HFFc6 (cell line): Measurements from ENCODE around the gene UBAC2. TPM values are rescaled to one million over a fixed set of nuclear protein-coding genes. Genes with fewer than 3 reads are reported as not detected.
A peak's percentile ranks its signal among the peaks of the same experiment; 100 is the strongest.

Experiments used
- DNase-seq: peaks from one replicate; pipeline ENCODE4 v3.0.0-alpha.2; 2018
- H3K27ac Mint-ChIP-seq: 2 replicates; pipeline ENCODE4 v1.8.0; 2020; ENCODE audit warnings: mild to moderate bottlenecking, mixed read lengths
- H3K27me3 Mint-ChIP-seq: 2 replicates; pipeline ENCODE4 v1.8.0; 2021; ENCODE audit warnings: mild to moderate bottlenecking, moderate library complexity, mixed read lengths; ENCODE audit not compliant: insufficient read depth
- H3K36me3 Mint-ChIP-seq: 2 replicates; pipeline ENCODE4 v1.8.0; 2021; ENCODE audit warnings: low read depth, mixed read lengths
- H3K4me1 Mint-ChIP-seq: 2 replicates; pipeline ENCODE4 v1.8.0; 2020; ENCODE audit warnings: low read depth, mixed read lengths
- H3K4me3 Mint-ChIP-seq: 2 replicates; pipeline ENCODE4 v1.8.0; 2020; ENCODE audit warnings: mild to moderate bottlenecking, moderate library complexity, mixed read lengths
- H3K9me3 Mint-ChIP-seq: 2 replicates; pipeline ENCODE4 v1.8.0; 2020; ENCODE audit warnings: mild to moderate bottlenecking, mixed read lengths
- microRNA-seq: library from miRNA; unstranded; fragments of <30 nt; microRNA quantifications from one replicate; pipeline ENCODE4, GENCODE V29; 2019
- total RNA-seq, 6 experiments: library from RNA; stranded (reverse); fragmentation: NEBNext Ultra II Directional; extraction: Animal tissue kit (Norgen Biotek cat#: 25700); gene quantifications; 2 replicates in 1 of 6; 3 replicates in 5 of 6; pipeline ENCODE4 v1.2.3, GENCODE V29; 2021
- TF ChIP-seq, protein P1 (sequence below): fragments of 200-600 bp; sonication (generic); IDR thresholded peaks from 2 replicates; pipeline ENCODE4 v1.5.0; 2021; ENCODE audit warnings: antibody characterized with exemption, mild to moderate bottlenecking

UBAC2 gene
- total RNA-seq, 6 experiments from 2014 or later, result 38.8 to 53.5 (median 46.4) TPM

DNA sequence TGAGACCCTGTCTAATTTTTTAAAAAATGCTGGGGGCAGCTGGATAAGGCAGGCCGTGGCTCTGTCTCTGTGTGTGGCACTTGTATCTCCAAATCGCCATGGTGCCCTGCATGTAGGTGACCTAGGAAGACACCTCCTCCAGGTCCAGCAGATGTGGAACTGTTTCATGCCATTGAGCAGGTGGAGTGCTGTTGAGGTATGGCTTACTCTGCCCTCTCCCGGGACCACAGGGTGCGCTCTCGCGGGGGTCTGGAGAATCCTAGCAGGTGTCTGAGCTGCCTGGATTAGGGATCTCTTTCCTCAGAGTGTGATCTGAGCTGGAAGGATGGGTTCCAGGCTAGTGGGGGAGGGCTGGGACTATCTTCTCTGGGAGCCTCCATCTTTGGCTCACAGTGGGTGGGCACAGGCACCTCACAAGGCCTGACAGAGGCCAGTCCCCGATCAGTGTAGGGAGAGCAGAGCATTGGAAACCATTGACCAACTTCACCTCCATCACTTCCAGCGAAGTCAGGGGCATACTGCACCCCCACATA lies 233.0 kb downstream of the UBAC2 start:
- TF ChIP-seq, protein P1, sequence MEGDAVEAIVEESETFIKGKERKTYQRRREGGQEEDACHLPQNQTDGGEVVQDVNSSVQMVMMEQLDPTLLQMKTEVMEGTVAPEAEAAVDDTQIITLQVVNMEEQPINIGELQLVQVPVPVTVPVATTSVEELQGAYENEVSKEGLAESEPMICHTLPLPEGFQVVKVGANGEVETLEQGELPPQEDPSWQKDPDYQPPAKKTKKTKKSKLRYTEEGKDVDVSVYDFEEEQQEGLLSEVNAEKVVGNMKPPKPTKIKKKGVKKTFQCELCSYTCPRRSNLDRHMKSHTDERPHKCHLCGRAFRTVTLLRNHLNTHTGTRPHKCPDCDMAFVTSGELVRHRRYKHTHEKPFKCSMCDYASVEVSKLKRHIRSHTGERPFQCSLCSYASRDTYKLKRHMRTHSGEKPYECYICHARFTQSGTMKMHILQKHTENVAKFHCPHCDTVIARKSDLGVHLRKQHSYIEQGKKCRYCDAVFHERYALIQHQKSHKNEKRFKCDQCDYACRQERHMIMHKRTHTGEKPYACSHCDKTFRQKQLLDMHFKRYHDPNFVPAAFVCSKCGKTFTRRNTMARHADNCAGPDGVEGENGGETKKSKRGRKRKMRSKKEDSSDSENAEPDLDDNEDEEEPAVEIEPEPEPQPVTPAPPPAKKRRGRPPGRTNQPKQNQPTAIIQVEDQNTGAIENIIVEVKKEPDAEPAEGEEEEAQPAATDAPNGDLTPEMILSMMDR, result no peak
- peak overlapping the region; percentile 76; the same call in 1 of the 2 replicates for H3K4me3 Mint-ChIP-seq
- no peaks in the 10 kb centered on the region for H3K36me3 Mint-ChIP-seq
- H3K4me1 Mint-ChIP-seq, result peaks cover 31% of the 10 kb centered on the region
- no peaks in the 10 kb centered on the region for H3K9me3 Mint-ChIP-seq
- peaks cover 3% of the 10 kb centered on the region; the same call in 1 of the 2 replicates for H3K27me3 Mint-ChIP-seq
- peak overlapping the region; percentile 74; the same call in 1 of the 2 replicates for H3K27ac Mint-ChIP-seq
- DNase-seq, result no peak

DNA sequence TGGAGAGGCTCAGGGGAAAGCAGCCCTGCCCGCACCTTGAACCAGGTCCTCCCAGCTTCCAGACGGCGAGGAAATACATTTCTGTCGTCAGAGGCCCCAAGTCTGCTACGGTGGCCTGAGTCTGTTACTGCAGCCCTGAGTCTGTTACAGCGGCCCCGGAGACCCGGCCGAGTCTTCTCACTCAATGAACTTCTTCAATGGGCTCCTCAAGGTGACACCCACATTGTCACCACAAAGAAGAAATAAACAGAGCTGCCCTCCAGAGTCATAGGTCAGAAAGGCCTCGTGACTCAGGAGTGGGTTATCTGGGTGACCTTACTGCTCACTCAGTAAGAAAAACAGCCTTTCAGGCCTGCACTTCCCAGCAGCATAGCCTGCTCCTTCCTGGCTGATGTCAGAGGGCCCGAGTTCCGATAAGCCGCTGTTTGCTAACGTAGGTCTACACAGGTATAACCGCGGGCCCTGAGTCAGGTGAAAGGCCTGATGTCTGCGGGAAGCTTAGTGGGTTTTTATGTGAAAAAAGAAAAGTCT lies 233.7 kb downstream of the UBAC2 start:
- Mint-ChIP-seq H3K9me3 (no peaks in the 10 kb centered on the region), H3K4me1 (peaks cover 31% of the 10 kb centered on the region), H3K27me3 (peaks cover 5% of the 10 kb centered on the region; the same call in 1 of the 2 replicates), H3K36me3 (no peaks in the 10 kb centered on the region), H3K4me3 (no peak overlapping the region), H3K27ac (no peak overlapping the region)
- DNase-seq, result no peak
- TF ChIP-seq, protein P1, result peak; percentile 20; the same call in 1 of the 2 replicates

DNA sequence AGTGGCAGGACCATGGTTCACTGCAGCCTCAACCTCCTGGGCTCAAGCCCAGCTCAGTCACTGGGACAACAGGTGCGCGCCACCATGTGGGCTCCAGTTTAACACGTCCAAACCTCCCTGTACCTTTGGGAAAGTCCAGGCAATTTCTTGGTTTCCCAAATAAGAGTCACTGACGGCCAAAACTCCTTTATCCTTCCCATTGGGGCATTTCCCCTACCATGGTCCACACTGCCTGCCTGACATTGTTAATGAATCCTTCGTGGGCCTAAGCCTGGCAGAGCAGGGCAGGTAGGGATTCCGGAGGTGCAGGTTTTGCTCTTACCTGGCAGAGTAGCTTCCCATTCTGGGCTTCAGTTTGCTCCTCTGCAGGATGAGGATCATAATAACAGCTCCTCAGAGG lies 234.5 kb downstream of the UBAC2 start:
- no peak overlapping the region for H3K27ac Mint-ChIP-seq
- peaks cover 5% of the 10 kb centered on the region; the same call in 1 of the 2 replicates for H3K27me3 Mint-ChIP-seq
- peaks cover 31% of the 10 kb centered on the region for H3K4me1 Mint-ChIP-seq
- H3K36me3 Mint-ChIP-seq, result no peaks in the 10 kb centered on the region
- no peak overlapping the region for H3K4me3 Mint-ChIP-seq
- TF ChIP-seq, protein P1, result no peak
- no peak for DNase-seq
- H3K9me3 Mint-ChIP-seq, result no peaks in the 10 kb centered on the region

DNA sequence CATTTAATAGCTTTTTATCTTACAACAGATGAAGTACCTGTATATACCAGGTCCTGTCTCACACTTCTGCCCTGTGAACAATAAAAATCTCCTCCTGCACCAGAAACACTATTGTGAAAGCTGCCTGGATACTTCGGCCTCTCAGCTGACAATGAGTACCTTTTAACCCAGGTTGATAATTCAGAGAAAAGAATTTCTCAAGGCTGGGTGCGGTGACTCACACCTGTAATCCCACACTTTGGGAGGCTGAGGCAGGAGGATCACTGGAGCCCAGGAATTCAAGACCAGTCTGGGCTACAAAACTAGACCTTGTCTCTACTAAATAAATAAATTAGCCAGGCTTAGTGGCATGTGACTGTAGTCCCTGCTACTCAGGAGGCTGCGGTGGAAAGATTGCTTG lies 235.3 kb downstream of the UBAC2 start:
- H3K27ac Mint-ChIP-seq, result no peak overlapping the region
- no peak for DNase-seq
- H3K36me3 Mint-ChIP-seq, result no peaks in the 10 kb centered on the region
- no peak overlapping the region for H3K4me3 Mint-ChIP-seq
- H3K9me3 Mint-ChIP-seq, result no peaks in the 10 kb centered on the region
- peaks cover 7% of the 10 kb centered on the region; the same call in 1 of the 2 replicates for H3K27me3 Mint-ChIP-seq
- TF ChIP-seq, protein P1, result no peak
- peaks cover 31% of the 10 kb centered on the region for H3K4me1 Mint-ChIP-seq

Small RNA genes within 50 kb of the gene (microRNA-seq; reads per million reads assigned to microRNA genes)
- not detected for gene MIR623

Other genes starting within 250 kb of the UBAC2 start
- 10 to 100 TPM; 21.8 to 30.5 (median 25.5) TPM for gene DOCK9, start 222.8 kb upstream of the UBAC2 start, total RNA-seq
- not detected for gene GPR18, start 57.5 kb downstream of the UBAC2 start, total RNA-seq
- gene GPR183, start 106.5 kb downstream of the UBAC2 start, total RNA-seq, result under 1 TPM in 1 of 6 experiments, not detected in 5; 0.17 TPM